HG02759 (cell line): ENCODE measurements around the gene EML6.
A peak's percentile ranks its signal among the peaks of the same experiment; 100 is the strongest.

Experiments
- ATAC-seq: cut with Tn5 transposase; IDR thresholded peaks from one replicate; pipeline ENCODE4 v1.9.1; 2021; ENCODE audit warnings: mild to moderate bottlenecking, moderate library complexity; ENCODE audit not compliant: unreplicated experiment

Gene EML6

DNA sequence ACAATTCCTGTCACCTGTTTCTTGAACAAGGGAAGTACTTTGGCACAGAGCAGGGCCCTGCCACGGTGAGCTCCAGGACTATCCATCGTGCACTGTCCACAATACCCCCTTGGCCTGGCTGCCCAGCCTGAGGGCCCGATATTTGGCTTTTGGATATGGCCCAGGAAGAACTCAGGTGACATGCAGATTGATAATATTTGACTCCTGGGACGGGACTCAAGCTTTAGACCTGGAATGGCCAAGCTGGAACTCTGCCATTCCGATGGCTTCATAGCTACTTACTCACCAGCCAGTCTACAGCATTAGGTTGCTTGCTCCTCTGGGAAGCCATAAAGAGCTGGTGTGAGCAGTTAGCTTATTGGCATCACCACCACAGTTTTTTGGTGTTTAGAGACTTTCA, 26.6 kb downstream of the EML6 start:
- ATAC-seq, result no peak

DNA sequence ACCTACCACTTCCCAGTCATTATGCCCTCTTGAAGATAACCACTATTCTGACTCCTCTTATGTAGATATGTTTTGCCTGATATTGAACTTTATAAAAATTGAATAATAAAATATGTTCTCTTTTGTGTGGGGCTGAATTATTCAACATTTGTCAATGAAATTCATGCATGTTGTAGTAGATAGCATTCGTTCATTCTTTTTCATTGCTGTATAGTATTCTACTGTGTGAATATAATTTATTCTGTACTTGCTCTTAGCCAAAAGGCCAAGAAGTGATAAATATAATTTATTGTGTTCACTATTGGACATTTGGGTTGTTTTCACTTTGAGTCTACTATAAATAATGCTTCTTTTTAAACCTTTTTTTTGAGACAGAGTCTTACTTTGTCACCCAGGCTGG, 29.0 kb downstream of the EML6 start:
- no peak for ATAC-seq

DNA sequence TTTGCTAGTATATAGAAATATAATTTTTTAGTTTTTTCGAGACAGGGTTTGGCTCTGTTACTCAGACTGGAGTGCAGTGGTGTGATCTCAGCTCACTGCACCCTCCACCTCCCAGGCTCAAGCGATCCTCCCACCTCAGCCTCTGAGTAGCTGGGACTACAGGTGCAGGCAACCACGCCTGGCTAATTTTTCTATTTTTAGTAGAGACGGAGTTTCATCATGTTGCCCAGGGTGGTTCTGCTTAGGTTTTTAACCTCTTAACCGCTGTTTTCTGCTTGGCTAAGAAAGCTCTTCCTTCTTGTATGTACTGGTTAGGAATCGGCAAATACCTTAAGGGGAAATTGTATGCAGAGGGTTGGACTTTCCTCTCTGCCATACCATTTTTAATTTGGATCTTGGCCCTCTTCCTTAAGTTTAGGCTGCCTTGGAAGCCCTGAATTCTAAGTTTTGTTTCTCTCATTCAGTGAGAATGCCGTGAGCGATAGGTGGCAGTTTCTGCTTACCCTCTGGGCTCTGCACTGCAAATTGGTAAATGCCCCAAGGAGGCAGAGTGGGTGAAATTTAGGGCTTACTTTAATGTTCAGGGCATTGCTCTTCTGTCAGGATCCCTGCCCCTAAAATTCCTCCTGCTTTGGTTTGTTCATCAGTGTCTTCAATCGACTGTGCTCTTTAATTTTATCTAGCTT, 32.3 kb downstream of the EML6 start:
- peak; percentile 81 for ATAC-seq

DNA sequence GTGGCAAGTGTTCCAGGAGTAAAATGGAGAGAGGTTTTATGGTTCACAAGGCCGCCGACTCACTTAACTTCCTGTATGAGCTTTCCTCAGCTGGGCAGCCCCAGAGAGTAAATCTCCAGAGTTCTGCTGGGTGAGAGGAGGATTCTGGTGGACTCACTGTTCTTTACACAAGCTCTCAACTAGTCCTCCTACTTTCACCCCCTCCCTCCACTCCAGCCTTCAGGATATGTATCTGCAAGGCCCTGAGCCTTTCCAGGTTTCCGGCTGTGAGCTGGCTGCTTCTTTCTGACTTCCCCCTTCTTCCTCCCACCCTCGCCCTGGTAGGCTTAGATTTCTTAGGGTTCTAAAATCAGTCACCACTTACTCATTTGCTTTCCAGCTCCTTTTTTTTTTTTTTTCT, 34.0 kb downstream of the EML6 start:
- ATAC-seq, result no peak

DNA sequence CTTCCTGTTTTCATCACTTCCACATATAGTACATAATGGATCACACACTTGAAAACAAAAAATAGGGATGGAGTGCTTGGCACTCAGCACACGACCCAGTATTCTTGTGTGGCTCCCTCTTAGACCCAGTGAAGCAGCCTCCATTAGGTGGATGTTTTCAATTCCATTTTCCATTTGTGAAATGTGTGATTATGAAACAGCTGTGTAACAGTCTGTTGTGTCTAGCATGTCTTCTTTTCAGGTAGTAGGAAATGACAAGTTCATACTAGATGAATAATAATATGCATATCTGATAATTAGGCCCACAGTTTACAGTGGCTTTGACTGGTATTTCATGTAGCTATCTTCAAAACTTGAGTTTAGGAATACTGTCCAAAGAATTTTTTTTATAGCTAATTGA, 35.5 kb downstream of the EML6 start:
- no peak for ATAC-seq

GRCh38 chr2:54760310-54760709, 36.8 kb downstream of the EML6 start:
- ATAC-seq, result no peak

DNA sequence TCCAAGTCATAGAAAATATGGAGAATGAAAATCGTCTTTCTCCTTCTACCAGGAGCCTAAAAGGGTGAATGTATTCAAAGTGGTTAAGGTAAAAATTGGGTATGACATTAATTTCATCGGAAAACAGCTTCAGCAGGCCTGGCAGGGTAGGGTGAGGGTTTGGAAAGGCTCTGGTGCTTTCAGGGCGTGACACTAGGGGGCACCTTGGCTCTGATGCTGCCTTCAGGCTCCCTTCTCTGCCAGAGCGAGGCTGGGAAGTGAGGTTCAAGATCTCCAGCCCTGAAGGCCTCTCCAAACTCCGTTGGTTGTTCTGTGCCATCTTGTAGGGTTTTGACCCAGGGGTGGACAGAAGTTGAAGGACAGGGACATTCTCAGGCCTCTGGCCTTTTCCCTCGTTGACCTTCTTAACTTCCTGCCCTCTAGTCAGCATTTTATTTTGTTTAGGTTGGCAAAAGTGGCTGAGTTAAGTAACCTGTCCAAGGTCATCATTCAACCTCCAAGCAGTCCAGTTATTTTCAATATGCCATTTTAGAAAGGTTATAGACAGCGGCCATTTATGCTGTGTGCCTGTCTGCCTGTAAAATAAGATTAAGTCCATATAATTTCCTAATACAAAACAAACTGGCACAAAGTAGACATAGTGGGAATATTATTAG, 40.3 kb downstream of the EML6 start:
- ATAC-seq, result no peak

GRCh38 chr2:54767921-54768320, 44.5 kb downstream of the EML6 start:
- no peak for ATAC-seq

DNA sequence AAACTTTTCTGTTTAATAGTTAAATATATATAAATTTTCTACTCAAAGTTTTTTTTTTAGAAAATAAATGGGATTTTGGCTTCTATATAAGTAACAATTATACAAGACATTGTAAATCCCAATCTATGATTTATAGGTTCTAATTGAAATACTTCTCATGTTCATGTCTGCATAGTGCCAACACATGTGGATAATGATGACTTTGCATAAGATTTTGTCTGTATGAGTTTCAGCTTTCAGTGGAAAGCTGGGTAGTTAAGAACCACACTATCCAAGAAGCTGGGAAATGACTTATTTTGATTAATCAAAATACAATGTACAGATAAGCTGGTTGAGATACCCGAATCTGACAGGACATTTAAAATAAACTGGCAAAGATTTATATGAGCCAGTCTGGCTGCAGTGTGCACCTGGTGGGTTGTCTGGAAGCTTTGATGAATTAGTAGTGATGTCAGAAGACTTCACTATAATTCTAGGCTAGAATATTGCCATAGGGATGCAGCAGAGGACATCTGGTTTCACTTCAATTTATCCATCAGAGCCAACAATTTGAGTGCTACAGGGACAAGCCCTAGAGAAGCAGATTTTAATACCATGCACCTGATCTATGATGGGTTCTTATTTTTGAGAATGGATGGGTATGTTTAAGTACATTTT, 45.4 kb downstream of the EML6 start:
- no peak for ATAC-seq

DNA sequence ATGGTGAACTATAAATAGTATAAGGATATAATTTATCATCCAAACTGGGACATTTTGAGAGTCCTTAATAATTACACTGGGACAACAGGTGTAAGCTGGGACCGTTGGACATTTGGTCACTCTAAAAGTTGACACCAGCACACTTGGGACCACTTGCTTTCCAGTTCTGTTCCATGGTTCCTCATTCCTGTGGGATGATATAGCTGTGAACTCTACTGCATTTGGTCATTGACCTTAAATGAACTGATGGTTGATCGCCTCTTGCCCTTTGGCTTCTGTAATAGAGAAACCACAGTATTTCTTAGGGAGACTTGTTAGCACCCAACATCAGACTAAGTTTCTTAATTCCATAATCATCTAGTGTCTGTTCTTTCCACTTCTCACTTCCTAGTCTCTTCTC, 46.7 kb downstream of the EML6 start:
- no peak for ATAC-seq

DNA sequence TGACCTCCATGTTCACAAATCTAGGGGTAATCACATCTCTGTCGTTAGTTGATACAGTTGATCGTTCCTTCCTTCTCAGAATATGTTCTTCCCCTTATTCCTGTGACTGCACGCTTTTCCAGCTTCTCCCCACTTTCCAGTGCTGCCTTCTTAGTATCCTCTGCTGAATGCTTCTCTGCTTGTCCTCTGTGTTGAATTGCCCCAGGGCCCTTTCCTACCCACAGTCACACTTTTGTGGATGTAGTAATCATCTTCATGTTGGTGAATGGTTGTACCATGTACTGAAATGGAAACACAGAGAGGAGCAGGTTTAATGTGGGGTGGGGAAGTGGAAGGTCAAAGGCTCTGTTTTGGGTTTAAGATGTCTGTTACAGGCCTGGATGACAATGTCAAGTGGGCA, 47.2 kb downstream of the EML6 start:
- ATAC-seq, result no peak

DNA sequence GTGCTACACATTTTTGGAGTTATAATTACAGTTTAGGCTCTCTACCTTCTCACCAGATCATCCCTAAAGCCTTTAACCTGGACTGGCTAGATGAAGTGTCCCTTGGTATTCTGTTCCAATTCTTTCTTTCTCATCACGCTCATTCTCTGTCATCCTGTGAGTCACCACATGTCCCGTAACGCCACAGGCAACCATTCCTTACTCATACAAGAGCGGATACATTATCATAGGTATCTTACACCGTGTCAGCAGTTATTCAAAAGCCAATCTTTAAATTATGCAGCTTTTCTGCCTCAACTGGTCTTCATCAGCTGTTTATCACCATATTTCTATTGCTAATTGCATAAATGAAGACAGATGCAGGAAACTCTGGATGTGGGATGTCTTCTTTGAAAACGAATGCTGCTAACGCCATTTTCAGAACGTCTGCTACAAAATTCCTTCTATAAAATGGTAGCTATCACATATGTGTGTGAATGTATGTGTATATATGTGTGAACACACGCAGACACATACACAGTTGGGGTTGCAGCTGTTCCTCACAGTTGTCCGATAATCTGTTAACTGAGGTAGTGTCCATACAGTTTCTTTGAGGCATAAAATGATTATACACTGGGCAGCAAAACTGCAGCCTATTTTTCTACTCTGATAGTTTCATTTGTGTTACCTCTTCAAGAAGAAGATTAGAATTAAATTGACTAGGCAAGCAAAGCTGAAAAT, 47.9 kb downstream of the EML6 start:
- no peak for ATAC-seq

- ATAC-seq, result no peak
Measured at GRCh38 chr2:54772110-54772509, 48.6 kb downstream of the EML6 start.

DNA sequence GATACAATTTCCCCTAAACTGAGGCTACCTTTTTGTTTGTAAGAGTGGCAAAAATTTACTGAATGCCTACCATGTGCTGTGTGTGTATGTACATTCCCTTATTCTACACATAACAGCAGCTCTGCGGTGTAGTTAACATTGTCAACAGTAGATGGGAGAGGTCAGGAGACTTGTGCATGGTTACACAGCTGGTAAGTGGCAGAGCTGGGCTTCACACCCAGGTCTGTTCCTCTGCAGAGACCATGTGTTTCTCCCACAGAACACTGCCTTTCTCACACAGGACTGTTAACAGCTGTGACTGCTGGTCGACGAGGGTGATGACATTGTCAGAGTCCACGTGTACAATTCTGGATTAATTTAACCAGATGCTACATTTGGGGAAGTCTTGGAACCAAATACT, 49.1 kb downstream of the EML6 start:
- no peak for ATAC-seq

DNA sequence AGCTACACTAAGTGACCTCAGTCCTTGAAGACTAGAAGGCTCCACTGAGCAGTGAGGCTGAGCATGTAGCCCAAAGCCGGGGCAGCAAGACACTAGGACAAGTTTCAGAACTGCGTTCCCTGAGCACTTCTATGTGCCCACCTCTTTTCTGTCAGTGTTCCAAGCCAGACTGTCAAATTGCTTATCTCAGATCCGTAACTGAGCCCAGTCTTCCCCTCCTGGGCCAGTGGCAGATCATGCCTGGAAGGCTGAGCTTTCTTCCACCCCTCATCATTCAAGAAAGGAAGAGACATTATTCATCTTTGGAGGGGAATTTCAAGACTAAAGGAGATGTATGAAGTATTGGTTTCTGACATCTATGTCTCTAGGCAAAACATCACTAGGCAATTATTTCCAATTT, 49.8 kb downstream of the EML6 start:
- no peak for ATAC-seq

DNA sequence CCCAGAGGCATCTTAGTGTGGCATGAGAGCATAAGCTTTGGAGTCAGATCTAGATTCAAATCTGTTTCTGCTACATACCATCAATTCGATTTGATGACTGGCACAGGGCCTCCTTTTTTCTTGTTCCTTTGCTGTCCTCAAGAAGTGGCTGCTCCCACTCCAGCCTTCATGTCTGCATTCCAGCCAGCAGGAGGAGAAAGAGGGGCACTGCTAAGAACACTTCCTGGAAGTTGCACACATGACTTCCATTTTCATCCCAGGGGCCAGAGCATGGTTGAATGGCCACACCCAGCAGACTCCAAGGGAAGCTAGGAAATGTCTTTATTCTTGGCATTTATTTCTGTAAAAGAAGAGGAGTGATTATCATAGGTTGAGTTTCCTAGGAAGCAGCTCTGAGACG, 50.4 kb downstream of the EML6 start:
- ATAC-seq, result no peak

- no peak for ATAC-seq
Measured at GRCh38 chr2:54775710-54776109, 52.2 kb downstream of the EML6 start.

DNA sequence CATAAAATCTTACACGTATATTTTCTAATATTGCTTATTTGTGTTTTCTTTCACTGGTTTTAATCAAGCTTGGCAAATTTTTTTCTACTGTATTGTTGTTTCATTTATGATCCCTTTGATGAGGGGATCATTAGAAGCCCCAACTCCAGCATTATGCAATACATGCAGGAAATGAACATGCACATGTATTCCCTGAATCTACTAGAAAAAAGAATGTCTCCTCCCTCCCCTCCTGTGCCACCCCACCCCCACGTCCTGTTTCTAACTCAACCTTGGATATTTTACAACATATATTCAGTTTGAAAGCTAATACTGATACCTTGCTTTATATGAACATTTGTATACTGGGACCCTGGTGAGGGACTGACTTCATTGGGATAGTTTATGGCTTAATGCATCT, 53.0 kb downstream of the EML6 start:
- no peak for ATAC-seq

DNA sequence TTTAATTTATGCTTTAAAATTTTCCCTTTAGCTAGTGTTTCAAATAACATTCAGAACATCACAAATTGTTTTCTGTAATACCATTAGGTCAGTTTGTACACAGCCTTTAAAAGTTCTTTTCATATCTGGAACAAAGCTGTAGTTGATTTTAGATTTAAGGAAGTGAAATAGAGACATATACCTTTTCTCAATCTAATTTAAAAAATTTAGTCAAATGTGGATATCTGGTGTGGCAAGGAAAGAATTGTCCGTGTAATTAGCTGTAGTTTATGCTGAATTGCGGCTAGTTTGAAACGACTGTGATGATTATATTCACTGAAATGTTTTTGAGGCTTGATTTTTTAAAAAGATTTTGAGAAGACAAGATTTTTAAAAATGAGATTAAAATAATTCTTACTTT, 59.9 kb downstream of the EML6 start:
- ATAC-seq, result no peak

DNA sequence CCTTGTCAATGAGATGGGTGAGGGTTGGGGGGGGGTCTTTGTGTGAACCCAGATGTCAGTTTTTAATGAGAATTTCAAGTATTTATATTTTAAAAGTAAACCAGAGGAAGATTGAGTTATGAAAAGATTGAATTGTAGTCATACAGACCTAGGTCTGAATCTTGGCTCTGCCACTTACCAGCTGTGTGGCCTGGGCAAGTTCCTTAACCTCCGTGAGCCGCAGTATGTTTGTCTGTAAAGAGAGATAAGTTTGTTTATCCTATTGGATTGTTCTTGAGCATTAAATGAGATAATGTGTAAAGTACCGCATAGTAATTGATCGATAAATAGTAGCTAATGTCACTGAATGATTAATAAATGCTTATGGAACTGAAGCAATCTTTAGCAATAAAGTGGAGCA, 63.8 kb downstream of the EML6 start:
- no peak for ATAC-seq

- no peak for ATAC-seq
Measured at GRCh38 chr2:54787755-54788366, 64.4 kb downstream of the EML6 start.
